Measurements from ENCODE around the gene MORN5. TPM values are rescaled to one million over a fixed set of nuclear protein-coding genes. Genes with fewer than 3 reads are reported as not detected.

Gene MORN5
- total RNA-seq, 1 donor from 2014 or later = not detected

- H3K36me3 Mint-ChIP-seq = no peaks in the 10 kb centered on the region
- peaks cover 37% of the 10 kb centered on the region for H3K27me3 Mint-ChIP-seq (ENCODE audit: low read depth)
- no peak for TF ChIP-seq CTCF (IDR thresholded peaks at IDR 0.05; ENCODE audit: unreplicated experiment)
- H3K4me3 Mint-ChIP-seq = no peak overlapping the region
- no peak for DNase-seq (ENCODE audit: low spot score in 2 of 2, unreplicated experiment in 2 of 2)
- no peaks in the 10 kb centered on the region for H3K4me1 Mint-ChIP-seq
- H3K9me3 Mint-ChIP-seq = no peaks in the 10 kb centered on the region
- no peak overlapping the region for H3K27ac Mint-ChIP-seq
Measured at GRCh38 chr9:122232796-122233306, 73.1 kb downstream of the MORN5 start.

GRCh38 chr9:122234022-122234748, 74.5 kb downstream of the MORN5 start:
- Mint-ChIP-seq H3K9me3 (no peaks in the 10 kb centered on the region), H3K27me3 (ENCODE audit: low read depth) (peaks cover 33% of the 10 kb centered on the region), H3K4me3 (no peak overlapping the region), H3K4me1 (no peaks in the 10 kb centered on the region), H3K36me3 (peaks cover 6% of the 10 kb centered on the region), H3K27ac (no peak overlapping the region)
- no peak for DNase-seq (ENCODE audit: low spot score in 2 of 2, unreplicated experiment in 2 of 2)
- no peak for TF ChIP-seq CTCF (IDR thresholded peaks at IDR 0.05; ENCODE audit: unreplicated experiment)

GRCh38 chr9:122236681-122237080, 77.0 kb downstream of the MORN5 start:
- TF ChIP-seq CTCF (IDR thresholded peaks at IDR 0.05; ENCODE audit: unreplicated experiment) = no peak
- peaks cover 33% of the 10 kb centered on the region for H3K27me3 Mint-ChIP-seq (ENCODE audit: low read depth)
- no peak for DNase-seq (ENCODE audit: low spot score in 2 of 2, unreplicated experiment in 2 of 2)
- no peaks in the 10 kb centered on the region for H3K9me3 Mint-ChIP-seq
- no peaks in the 10 kb centered on the region for H3K4me1 Mint-ChIP-seq
- no peak overlapping the region for H3K4me3 Mint-ChIP-seq
- no peak overlapping the region for H3K27ac Mint-ChIP-seq
- peaks cover 13% of the 10 kb centered on the region for H3K36me3 Mint-ChIP-seq

GRCh38 chr9:122239722-122240121, 80.0 kb downstream of the MORN5 start:
- no peaks in the 10 kb centered on the region for H3K4me1 Mint-ChIP-seq

GRCh38 chr9:122244349-122244748, 84.6 kb downstream of the MORN5 start:
- H3K27ac Mint-ChIP-seq = no peak overlapping the region
- H3K4me1 Mint-ChIP-seq = no peaks in the 10 kb centered on the region
- DNase-seq (ENCODE audit: low spot score in 2 of 2, unreplicated experiment in 2 of 2) = no peak
- H3K4me3 Mint-ChIP-seq = no peak overlapping the region
- peaks cover 36% of the 10 kb centered on the region for H3K36me3 Mint-ChIP-seq
- TF ChIP-seq CTCF (IDR thresholded peaks at IDR 0.05; ENCODE audit: unreplicated experiment) = no peak
- no peaks in the 10 kb centered on the region for H3K27me3 Mint-ChIP-seq (ENCODE audit: low read depth)
- H3K9me3 Mint-ChIP-seq = no peaks in the 10 kb centered on the region

More at GRCh38 chr9:122239722-122240121, 80.0 kb downstream of the MORN5 start:
- Mint-ChIP-seq H3K27me3 (ENCODE audit: low read depth) (peaks cover 12% of the 10 kb centered on the region), H3K27ac (no peak overlapping the region), H3K9me3 (no peaks in the 10 kb centered on the region), H3K36me3 (peaks cover 27% of the 10 kb centered on the region), H3K4me3 (no peak overlapping the region)
- TF ChIP-seq CTCF (IDR thresholded peaks at IDR 0.05; ENCODE audit: unreplicated experiment) = no peak
- no peak for DNase-seq (ENCODE audit: low spot score in 2 of 2, unreplicated experiment in 2 of 2)

All from mesothelial cell of epicardium (in vitro differentiated cells).